HepG2 (cell line): ENCODE measurements around the gene OCSTAMP. TPM values are rescaled to one million over a fixed set of nuclear protein-coding genes. Genes with fewer than 3 reads are reported as not detected.
A peak's percentile ranks its signal among the peaks of the same experiment; 100 is the strongest.

ENCODE experiments used
- BCL3 ChIP-seq: sonication (generic); formaldehyde crosslinking; IDR thresholded peaks from 2 replicates; pipeline ENCODE4 v1.5.1; 2020; ENCODE audit warnings: mild to moderate bottlenecking, missing genetic modification reagents, moderate library complexity
- CENPBD1 ChIP-seq: sonication (generic); formaldehyde crosslinking; IDR thresholded peaks from 2 replicates; pipeline ENCODE4 v1.8.0; 2022; ENCODE audit warnings: missing genetic modification reagents, low read depth, mild to moderate bottlenecking, borderline replicate concordance
- EZH2 ChIP-seq: conservative IDR thresholded peaks from 2 replicates; pipeline ENCODE4 v1.6.1; 2012; ENCODE audit warnings: mild to moderate bottlenecking, low read depth, low read length, moderate library complexity
- FLYWCH1 ChIP-seq: sonication (generic); formaldehyde crosslinking; IDR thresholded peaks from 2 replicates; pipeline ENCODE4 v1.8.1; 2023; ENCODE audit warnings: mild to moderate bottlenecking, missing genetic modification reagents
- GATAD1 ChIP-seq: IDR thresholded peaks from 2 replicates; pipeline ENCODE4 v1.6.1; 2016; ENCODE audit warnings: missing genetic modification reagents, missing compliant biosample characterization
- HIVEP1 ChIP-seq: sonication (generic); formaldehyde crosslinking; IDR thresholded peaks from 2 replicates; pipeline ENCODE4 v1.4.0; 2020; ENCODE audit warnings: mild to moderate bottlenecking, missing genetic modification reagents
- MED8 ChIP-seq: sonication (generic); formaldehyde crosslinking; IDR thresholded peaks from 2 replicates; pipeline ENCODE4 v1.8.1; 2023; ENCODE audit warnings: mild to moderate bottlenecking, missing genetic modification reagents; ENCODE audit not compliant: insufficient replicate concordance
- MTA3 ChIP-seq: sonication (generic); formaldehyde crosslinking; IDR thresholded peaks from 2 replicates; pipeline ENCODE4 v1.4.0; 2020; ENCODE audit warnings: missing genetic modification reagents
- PHF20 ChIP-seq: sonication (generic); formaldehyde crosslinking; IDR thresholded peaks from 2 replicates; pipeline ENCODE4 v1.5.0; 2020; ENCODE audit warnings: mild to moderate bottlenecking, missing genetic modification reagents
- SIX1 ChIP-seq: sonication (generic); formaldehyde crosslinking; IDR thresholded peaks from 2 replicates; pipeline ENCODE4 v1.4.0; 2020; ENCODE audit warnings: missing genetic modification reagents, borderline replicate concordance
- ZBTB43 ChIP-seq: sonication (generic); formaldehyde crosslinking; conservative IDR thresholded peaks from 2 replicates; pipeline ENCODE4 v1.4.0; 2020; ENCODE audit warnings: missing genetic modification reagents
- ZNF138 ChIP-seq: sonication (generic); formaldehyde crosslinking; IDR thresholded peaks from 2 replicates; pipeline ENCODE4 v1.5.0; 2020; ENCODE audit warnings: mild to moderate bottlenecking, low read depth, missing genetic modification reagents
- ZNF275 ChIP-seq: sonication (generic); formaldehyde crosslinking; IDR thresholded peaks from 2 replicates; pipeline ENCODE4 v1.8.0; 2022; ENCODE audit warnings: missing genetic modification reagents, mild to moderate bottlenecking, inconsistent platforms, borderline replicate concordance
- ZNF326 ChIP-seq: sonication (generic); formaldehyde crosslinking; IDR thresholded peaks from 2 replicates; pipeline ENCODE4 v1.4.0; 2020; ENCODE audit warnings: missing genetic modification reagents, borderline replicate concordance
- ZNF44 ChIP-seq: sonication (generic); formaldehyde crosslinking; IDR thresholded peaks from 2 replicates; pipeline ENCODE4 v1.5.1; 2020; ENCODE audit warnings: mild to moderate bottlenecking, missing genetic modification reagents
- ZNF441 ChIP-seq: sonication (generic); formaldehyde crosslinking; IDR thresholded peaks from 2 replicates; pipeline ENCODE4 v1.7.0; 2021; ENCODE audit warnings: missing genetic modification reagents, borderline replicate concordance
- ZNF468 ChIP-seq: sonication (generic); formaldehyde crosslinking; IDR thresholded peaks from 2 replicates; pipeline ENCODE4 v1.8.0; 2022; ENCODE audit warnings: mild to moderate bottlenecking, moderate library complexity, missing genetic modification reagents
- ZNF484 ChIP-seq: sonication (generic); formaldehyde crosslinking; IDR thresholded peaks from 2 replicates; pipeline ENCODE4 v1.5.1; 2020; ENCODE audit warnings: mild to moderate bottlenecking, low read depth, missing genetic modification reagents, borderline replicate concordance
- ZNF577 ChIP-seq: sonication (generic); formaldehyde crosslinking; IDR thresholded peaks from 2 replicates; pipeline ENCODE4 v1.4.0; 2020; ENCODE audit warnings: mild to moderate bottlenecking, low read depth, missing genetic modification reagents, borderline replicate concordance
- ZNF652 ChIP-seq: IDR thresholded peaks from 2 replicates; pipeline ENCODE4 v1.6.1; 2016; ENCODE audit warnings: low read depth, borderline replicate concordance
- ZNF660 ChIP-seq: sonication (generic); formaldehyde crosslinking; IDR thresholded peaks from 2 replicates; pipeline ENCODE4 v1.5.1; 2020; ENCODE audit warnings: mild to moderate bottlenecking, low read depth, missing genetic modification reagents, borderline replicate concordance
- ZNF768 ChIP-seq: sonication (generic); formaldehyde crosslinking; IDR thresholded peaks from 2 replicates; pipeline ENCODE4 v1.4.0; 2020; ENCODE audit warnings: missing genetic modification reagents
- ZUFSP ChIP-seq: sonication (generic); formaldehyde crosslinking; IDR thresholded peaks from 2 replicates; pipeline ENCODE4 v1.9.0; 2021; ENCODE audit warnings: missing genetic modification reagents, mild to moderate bottlenecking, borderline replicate concordance
- polyA plus RNA-seq, 8 experiments: library from polyadenylated mRNA; depleted of rRNA in 3 of 8; stranded (reverse) in 7 of 8; unstranded in 1 of 8; fragments of >200 nt; fragmentation: Illumina TruSeq in 4 of 8; extraction: Trizol in 4 of 8; gene quantifications; 2 replicates each; pipeline versions ENCODE4 v1.2.1 to v1.2.3, GENCODE V29; 2011 to 2016; ENCODE audit warnings: low read depth in 4 of 8, missing spikeins in 1 of 8, mixed read lengths in 1 of 8; ENCODE audit not compliant: insufficient read depth in 1 of 8
- total RNA-seq, 5 experiments: library from RNA; depleted of rRNA; stranded (reverse); fragments of >200 nt; fragmentation: Illumina TruSeq; extraction: Trizol; gene quantifications; 2 replicates each; pipeline ENCODE4 v1.2.3, GENCODE V29; 2016; ENCODE audit warnings: low read depth in 1 of 5

OCSTAMP gene
- total and polyA plus RNA-seq, 2 of the 13 experiments (the other 11 are each of a cell fraction or from before 2014, with no cell fraction given) = not detected

- TF ChIP-seq ZNF468 (CRISPR knock-in tag) (no peak), FLYWCH1 (no peak), ZNF652 (no peak), BCL3 (CRISPR knock-in tag) (0 out of 2 replicates have a peak, but pooled peaks have one; percentile 48), ZNF275 (CRISPR knock-in tag) (no peak), CENPBD1 (CRISPR knock-in tag) (no peak), ZNF441 (CRISPR knock-in tag) (no peak), EZH2 (no peak), ZNF326 (no peak), ZBTB43 (CRISPR knock-in tag) (no peak), ZNF768 (CRISPR knock-in tag) (peak; percentile 55; the same call in 1 of the 2 replicates), ZNF660 (CRISPR knock-in tag) (no peak), ZNF138 (CRISPR knock-in tag) (no peak), ZNF44 (CRISPR knock-in tag) (no peak), ZUFSP (no peak), PHF20 (CRISPR knock-in tag) (peak; percentile 78; the same call in 1 of the 2 replicates), ZNF577 (no peak), MTA3 (no peak), SIX1 (no peak), GATAD1 (peak; percentile 83), MED8 (CRISPR knock-in tag) (no peak), ZNF484 (CRISPR knock-in tag) (no peak), HIVEP1 (CRISPR knock-in tag) (peak; percentile 62; the same call in 1 of the 2 replicates)
Observed at GRCh38 chr20:46512943-46513844, 37.3 kb downstream of the OCSTAMP start, which contains the start of gene ZNF334 (continued).
